Cardiac fibroblast (primary cell): Measurements from ENCODE around the gene ALCAM.

Experiments used
- DNase-seq, 2 donors: peaks; one replicate each; pipeline versions ENCODE4 v3.0.0 to v3.0.0-alpha.2; 2010; ENCODE audit warnings: low read depth in 2 of 2
- H3K4me3 ChIP-seq, 2 donors: replicated peaks in 1 of 2; 1 replicate in 1 of 2; 2 replicates in 1 of 2; pipeline ENCODE4 v1.5.1; 2011; ENCODE audit warnings: low read depth in 2 of 2, low read length in 2 of 2, mild to moderate bottlenecking in 2 of 2, moderate library complexity in 1 of 2
- TF ChIP-seq, protein P1 (sequence below): IDR thresholded peaks from one replicate; pipeline ENCODE4 v1.5.1; 2011; ENCODE audit warnings: low read depth, mild to moderate bottlenecking, low read length, inconsistent platforms

The ALCAM gene

GRCh38 chr3:105620236-105620635 is 253.5 kb downstream of the ALCAM start:
- TF ChIP-seq, protein P1, sequence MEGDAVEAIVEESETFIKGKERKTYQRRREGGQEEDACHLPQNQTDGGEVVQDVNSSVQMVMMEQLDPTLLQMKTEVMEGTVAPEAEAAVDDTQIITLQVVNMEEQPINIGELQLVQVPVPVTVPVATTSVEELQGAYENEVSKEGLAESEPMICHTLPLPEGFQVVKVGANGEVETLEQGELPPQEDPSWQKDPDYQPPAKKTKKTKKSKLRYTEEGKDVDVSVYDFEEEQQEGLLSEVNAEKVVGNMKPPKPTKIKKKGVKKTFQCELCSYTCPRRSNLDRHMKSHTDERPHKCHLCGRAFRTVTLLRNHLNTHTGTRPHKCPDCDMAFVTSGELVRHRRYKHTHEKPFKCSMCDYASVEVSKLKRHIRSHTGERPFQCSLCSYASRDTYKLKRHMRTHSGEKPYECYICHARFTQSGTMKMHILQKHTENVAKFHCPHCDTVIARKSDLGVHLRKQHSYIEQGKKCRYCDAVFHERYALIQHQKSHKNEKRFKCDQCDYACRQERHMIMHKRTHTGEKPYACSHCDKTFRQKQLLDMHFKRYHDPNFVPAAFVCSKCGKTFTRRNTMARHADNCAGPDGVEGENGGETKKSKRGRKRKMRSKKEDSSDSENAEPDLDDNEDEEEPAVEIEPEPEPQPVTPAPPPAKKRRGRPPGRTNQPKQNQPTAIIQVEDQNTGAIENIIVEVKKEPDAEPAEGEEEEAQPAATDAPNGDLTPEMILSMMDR: no peak
- DNase-seq: no peak
- no peak overlapping the region for H3K4me3 ChIP-seq

DNA sequence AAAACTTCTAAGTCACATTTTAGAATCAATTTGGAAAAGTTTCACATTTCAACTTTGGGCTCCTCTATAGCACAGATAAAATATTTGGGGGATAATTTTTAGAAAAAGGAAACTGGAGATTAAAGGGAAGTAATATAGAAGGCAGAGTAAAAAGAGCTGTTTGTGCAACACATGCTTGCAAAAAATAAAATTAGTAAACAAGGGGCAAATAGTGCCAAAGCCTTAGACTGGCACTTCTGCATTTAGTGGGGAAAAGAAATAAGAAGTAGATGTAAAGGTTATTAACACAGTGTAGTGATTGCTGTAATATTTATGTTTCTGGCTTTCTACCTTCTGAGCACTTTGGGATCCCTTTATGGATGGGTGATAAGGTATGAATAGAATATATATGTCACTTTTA is 255.5 kb downstream of the ALCAM start:
- TF ChIP-seq, protein P1: no peak
- DNase-seq: no peak
- no peak overlapping the region for H3K4me3 ChIP-seq
